ENCODE results near the gene NFKBIE. TPM values are rescaled to one million over a fixed set of nuclear protein-coding genes. Genes with fewer than 3 reads are reported as not detected.
A peak's percentile ranks its signal among the peaks of the same experiment; 100 is the strongest.

NFKBIE gene
- total RNA-seq, 2 donors from 2014 or later, result 4.5 to 6.7 TPM

GRCh38 chr6:44233567-44234100, 31.7 kb downstream of the NFKBIE start:
- peak; percentile 61 for DNase-seq (ENCODE audit: low spot score)
- intact Hi-C loops (cut with DNase I), result loop anchor here in 1 of 2 donors (10.0 kb wide), 1 partner anchor 119 kb away; no protein-coding TSS in a partner anchor

DNA sequence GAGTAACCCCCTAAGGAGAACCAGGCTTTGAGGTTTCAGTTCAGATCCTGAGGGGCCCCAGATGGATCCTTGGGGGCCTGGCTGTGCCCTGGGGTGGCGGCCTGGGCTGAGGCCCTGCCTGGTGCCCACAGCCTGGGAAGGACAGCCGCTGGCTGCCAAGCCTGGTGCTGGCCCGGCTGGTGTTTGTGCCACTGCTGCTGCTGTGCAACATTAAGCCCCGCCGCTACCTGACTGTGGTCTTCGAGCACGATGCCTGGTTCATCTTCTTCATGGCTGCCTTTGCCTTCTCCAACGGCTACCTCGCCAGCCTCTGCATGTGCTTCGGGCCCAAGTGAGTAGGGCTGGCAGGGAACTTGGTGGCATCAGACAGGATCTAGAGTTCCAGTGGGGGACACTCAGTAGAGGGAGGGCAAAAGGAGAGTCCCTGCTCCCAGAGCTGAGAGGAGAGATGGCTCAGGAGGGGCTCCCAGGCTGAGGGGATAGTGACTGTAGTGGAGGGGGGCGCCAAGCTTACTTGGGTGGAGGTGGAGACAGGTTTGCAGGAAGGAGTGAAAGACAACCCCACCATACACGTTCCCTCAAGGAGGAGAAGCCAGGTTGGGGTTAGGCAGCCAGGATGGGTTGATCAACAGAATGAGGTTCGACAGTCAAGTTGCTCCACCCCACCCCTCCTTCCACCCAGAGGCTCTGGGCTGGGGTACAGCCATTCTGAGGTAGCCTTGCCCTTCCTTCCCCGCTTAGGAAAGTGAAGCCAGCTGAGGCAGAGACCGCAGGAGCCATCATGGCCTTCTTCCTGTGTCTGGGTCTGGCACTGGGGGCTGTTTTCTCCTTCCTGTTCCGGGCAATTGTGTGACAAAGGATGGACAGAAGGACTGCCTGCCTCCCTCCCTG, 32.4 kb downstream of the NFKBIE start:
- intact Hi-C loops (cut with DNase I), result loop anchor here in 1 of 2 donors (10.0 kb wide), 1 partner anchor 118 kb away; no protein-coding TSS in a partner anchor

GRCh38 chr6:44231426-44231825, 33.9 kb downstream of the NFKBIE start:
- intact Hi-C loops (cut with DNase I), result loop anchor here in 1 of 2 donors (10.0 kb wide), 1 partner anchor 117 kb away; no protein-coding TSS in a partner anchor
- DNase-seq (ENCODE audit: low spot score), result peak; percentile 45

More for the DNA sequence above, 32.4 kb downstream of the NFKBIE start:
- peak; percentile 74 for DNase-seq (ENCODE audit: low spot score)

GRCh38 chr6:44230034-44230675, 35.2 kb downstream of the NFKBIE start:
- intact Hi-C loops (cut with DNase I), result loop anchor here in 1 of 2 donors (10.0 kb wide), 1 partner anchor 115 kb away; no protein-coding TSS in a partner anchor
- peak; percentile 55 for DNase-seq (ENCODE audit: low spot score)

DNA sequence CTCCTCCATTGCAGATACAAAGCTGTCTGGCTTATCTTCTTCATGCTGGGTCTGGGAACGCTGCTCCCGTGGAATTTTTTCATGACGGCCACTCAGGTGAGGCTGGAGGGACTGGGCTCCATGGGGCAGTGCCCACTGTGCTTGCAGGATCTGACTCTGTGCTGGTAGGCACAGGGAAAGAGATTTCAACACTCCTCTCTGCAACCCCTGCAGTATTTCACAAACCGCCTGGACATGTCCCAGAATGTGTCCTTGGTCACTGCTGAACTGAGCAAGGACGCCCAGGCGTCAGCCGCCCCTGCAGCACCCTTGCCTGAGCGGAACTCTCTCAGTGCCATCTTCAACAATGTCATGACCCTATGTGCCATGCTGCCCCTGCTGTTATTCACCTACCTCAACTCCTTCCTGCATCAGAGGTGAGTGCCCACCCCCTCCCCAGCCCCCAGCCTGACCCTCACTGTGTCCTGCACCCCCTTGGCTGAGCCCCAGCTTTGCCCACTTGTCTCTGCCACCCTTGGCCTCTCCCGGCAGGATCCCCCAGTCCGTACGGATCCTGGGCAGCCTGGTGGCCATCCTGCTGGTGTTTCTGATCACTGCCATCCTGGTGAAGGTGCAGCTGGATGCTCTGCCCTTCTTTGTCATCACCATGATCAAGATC, 35.8 kb downstream of the NFKBIE start:
- intact Hi-C loops (cut with DNase I), result loop anchor here in 1 of 2 donors (10.0 kb wide), 1 partner anchor 115 kb away; no protein-coding TSS in a partner anchor
- peak; percentile 67 for DNase-seq (ENCODE audit: low spot score)

DNA sequence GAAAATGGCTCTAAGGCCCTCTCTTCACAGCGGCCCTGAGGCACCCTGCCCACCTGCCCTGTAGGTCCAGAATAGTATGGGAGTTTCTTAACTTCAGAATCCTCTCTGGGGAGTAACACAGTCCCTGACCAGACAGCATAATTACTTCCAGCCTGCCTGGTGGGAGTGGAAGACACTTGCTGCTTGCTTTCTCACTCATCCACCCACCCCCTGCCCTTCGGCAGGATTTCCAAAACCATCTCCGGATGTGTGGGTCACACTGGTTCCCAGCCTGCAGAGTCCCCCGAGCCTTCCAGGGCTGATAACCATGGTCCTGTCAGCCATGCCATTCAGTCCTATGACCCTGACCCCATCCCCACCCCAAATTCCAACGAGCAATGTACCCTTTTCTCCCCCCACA, 36.5 kb downstream of the NFKBIE start:
- peak; percentile 72 for DNase-seq (ENCODE audit: low spot score)
- intact Hi-C loops (cut with DNase I), result no loop called here

GRCh38 chr6:44228433-44228832, 36.9 kb downstream of the NFKBIE start:
- peak; percentile 61 for DNase-seq (ENCODE audit: low spot score)
- intact Hi-C loops (cut with DNase I), result no loop called here

DNA sequence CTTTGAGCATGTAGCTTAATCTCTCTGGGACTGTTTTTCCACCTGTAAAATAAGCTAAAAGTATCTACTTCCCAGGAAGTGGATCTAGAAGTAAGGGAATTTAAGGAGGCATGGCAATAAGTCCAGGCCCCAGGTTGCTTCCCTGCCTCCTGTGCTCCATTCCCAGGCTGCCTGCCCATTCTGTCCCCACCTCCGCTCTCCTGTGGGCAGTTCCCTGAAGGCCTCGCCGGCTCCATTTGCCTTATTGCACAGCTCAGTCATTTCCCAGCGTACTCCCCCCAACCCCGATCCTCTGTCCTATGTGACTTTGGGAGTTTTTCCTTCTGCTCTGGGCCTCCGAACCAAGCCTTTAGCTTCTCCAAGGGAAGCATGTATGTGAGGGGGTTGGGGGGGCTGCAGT, 37.3 kb downstream of the NFKBIE start:
- DNase-seq (ENCODE audit: low spot score), result peak; percentile 48
- intact Hi-C loops (cut with DNase I), result no loop called here

DNA sequence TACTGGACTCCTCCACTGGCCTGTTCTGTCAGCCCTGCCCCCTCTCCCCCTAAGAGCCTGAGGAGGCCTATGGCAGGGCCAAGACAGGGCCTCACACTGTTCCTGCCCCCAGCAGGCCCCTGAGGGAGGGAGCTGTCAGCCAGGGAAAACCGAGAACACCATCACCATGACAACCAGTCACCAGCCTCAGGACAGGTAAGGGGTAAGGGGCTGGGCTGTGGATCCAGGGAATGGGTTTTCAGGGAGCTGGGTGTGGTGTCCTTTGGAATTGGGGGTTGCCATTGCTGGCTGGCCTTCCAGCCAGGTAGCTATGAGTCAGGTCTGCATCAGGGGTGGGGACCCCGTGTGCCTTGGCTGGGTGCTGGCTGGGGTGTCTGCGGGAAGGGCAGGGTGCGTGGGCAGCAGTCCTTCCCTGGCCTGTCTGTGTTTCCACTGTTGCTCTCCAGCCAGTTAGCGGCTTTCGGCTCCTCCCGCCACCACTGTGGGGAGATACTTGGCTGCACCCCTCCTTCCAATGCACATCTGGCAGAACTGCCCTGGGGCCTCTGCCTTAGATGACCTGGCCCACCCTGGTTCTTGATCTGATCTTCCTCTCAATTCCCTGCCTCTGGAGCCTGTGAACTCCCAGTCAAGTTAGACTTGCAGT, 38.1 kb downstream of the NFKBIE start:
- intact Hi-C loops (cut with DNase I), result no loop called here

GRCh38 chr6:44226368-44227147, 38.8 kb downstream of the NFKBIE start:
- peak; percentile 77 for DNase-seq (ENCODE audit: low spot score)
- intact Hi-C loops (cut with DNase I), result loop anchor here in 1 of 2 donors (1.0 kb wide), 1 partner anchor 40 kb away; no protein-coding TSS in a partner anchor

More for the DNA sequence above, 38.1 kb downstream of the NFKBIE start:
- peak; percentile 71 for DNase-seq (ENCODE audit: low spot score)

DNA sequence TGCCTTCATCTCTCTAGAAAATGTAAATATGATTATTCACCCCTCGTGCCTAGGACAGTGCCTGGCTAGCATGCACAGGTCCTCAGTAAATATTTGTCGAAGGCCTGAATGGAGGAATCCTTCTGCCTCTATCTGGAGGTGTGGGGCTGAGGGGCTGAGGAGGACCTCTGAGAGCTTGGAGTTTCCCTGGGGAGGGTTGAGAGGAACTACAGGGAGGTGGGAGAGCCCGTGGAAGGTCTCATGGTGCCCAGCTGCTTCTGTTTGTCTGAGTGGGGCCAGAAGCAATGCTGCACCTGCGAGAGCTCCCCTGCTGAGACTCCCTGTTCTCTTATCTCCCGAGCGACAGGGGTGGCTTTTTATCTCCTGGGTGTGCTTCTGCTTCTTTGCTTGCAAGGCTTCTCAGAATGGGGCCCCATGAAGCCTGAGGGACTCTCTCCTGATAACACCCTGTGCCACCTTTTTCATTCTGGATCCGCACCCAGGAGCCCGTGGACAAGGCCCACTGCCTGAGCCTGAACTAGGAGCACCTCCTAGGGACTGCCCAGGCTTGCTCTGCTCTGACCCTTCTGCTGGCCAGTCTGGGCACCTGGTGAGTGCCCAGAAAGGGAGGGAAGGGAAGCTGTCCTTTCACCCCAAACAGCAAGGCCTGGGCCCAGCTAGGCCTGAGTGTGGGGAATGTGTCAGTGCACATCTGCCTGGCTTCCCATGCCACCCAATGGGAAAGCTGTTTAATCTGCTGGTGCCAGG, 39.6 kb downstream of the NFKBIE start:
- intact Hi-C loops (cut with DNase I), result loop anchor here in 1 of 2 donors (1.0 kb wide), 1 partner anchor 41 kb away; no protein-coding TSS in a partner anchor
- DNase-seq (ENCODE audit: low spot score), result peak; percentile 62

DNA sequence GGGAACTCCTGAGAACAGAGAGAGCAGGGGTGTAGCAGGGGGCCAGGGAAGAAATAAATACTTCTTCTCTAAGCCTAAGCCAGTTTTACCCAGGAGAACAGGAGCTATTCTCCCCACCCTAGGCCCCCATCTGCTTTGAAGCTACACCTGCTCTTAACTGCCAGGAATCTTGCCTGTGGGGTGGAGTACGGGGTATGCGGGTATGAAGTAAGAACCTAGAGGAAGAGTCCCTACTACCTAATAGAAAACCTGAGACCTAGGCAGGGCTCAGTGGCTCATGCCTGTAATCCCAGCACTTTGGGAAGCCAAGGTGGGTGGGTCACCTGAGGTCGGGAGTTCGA, 40.4 kb downstream of the NFKBIE start:
- intact Hi-C loops (cut with DNase I), result no loop called here
- DNase-seq (ENCODE audit: low spot score), result no peak

DNA sequence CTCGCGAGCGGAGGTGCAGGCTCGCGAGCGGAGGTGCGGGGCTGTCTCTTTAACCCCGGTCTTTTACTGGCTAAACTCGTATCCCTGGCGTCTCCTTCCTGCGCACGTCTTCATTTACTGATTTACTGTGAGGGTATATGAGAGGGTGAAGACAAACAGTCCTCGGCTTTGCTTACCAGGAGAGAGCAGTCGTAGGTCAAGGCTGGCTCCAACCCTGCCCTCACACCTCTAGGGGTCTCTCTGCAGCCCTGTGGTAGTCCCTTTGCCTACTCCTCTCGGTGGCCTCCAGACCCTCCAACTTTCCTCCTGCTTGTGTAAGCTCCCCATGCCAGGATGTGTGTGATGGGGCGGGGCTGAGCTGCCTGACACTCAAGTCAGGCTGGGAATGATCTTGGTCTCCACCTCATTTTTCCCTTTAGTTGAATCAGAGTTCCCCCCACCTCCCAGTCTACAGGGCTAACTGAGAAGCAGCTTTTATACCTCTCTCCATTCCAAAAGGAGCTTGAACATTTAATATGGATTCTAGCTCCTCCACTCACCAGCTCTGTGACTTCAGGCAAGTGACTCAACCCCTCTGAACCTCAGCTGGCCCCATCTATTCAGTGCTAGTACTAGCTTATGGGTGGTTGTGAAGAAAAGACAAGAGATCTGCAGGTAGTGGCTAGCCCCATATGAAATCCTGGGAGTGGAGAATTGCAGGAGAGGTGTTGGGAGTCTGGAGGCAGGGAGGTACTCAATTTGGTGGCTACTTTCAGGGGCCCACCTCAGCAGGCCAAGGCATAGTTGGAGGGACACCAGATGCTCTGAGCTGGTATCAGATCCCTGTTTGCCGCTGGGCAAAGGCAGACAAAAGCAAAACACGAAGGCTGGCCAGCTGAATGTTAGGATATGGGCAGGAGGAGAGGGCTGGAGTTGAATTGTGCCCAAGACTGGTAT, 41.1 kb downstream of the NFKBIE start:
- no peak for DNase-seq (ENCODE audit: low spot score)
- intact Hi-C loops (cut with DNase I), result no loop called here

DNA sequence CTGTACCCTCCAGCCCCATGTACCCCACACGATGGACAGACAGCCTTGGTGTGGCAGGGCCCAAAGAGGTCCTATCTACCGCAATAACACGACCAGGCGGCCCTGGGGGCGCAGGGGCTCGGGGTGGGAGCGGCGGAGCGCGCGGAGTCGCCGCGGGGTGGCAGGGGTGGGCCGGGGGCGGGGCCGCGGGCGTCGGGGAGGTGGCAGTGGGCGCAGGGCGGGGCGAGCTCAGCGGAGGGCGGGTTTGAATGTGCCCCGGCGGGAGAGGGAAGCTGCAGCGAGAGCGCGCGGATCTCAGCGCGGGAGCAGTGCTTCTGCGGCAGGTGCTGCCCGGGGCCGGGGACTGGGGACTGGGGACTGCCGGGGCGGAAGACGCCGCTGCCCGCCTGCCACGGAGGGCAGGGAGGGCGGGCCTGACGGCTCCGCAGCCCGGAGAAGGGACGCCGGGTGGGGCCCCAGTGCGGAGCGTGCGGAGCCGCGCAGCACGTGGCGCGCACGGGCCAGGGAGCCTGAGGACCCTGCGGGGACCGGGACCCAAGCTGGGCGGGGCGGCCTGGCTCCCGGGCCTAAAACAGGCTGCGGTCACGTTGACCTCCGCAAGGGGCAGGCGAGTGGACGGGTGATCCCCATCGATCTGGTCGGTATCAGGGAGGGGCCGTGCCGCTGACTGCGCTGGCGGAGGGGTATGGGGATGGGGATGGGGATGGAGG, 41.9 kb downstream of the NFKBIE start, which contains the start of gene SLC29A1:
Gene SLC29A1, plus strand, starts transcription at position 277 of the 710 bp plus-strand sequence. CDS start 3,719 bp downstream, outside the sequence.
- DNase-seq (ENCODE audit: low spot score), result peak; percentile 94
- intact Hi-C loops (cut with DNase I), result no loop called here

DNA sequence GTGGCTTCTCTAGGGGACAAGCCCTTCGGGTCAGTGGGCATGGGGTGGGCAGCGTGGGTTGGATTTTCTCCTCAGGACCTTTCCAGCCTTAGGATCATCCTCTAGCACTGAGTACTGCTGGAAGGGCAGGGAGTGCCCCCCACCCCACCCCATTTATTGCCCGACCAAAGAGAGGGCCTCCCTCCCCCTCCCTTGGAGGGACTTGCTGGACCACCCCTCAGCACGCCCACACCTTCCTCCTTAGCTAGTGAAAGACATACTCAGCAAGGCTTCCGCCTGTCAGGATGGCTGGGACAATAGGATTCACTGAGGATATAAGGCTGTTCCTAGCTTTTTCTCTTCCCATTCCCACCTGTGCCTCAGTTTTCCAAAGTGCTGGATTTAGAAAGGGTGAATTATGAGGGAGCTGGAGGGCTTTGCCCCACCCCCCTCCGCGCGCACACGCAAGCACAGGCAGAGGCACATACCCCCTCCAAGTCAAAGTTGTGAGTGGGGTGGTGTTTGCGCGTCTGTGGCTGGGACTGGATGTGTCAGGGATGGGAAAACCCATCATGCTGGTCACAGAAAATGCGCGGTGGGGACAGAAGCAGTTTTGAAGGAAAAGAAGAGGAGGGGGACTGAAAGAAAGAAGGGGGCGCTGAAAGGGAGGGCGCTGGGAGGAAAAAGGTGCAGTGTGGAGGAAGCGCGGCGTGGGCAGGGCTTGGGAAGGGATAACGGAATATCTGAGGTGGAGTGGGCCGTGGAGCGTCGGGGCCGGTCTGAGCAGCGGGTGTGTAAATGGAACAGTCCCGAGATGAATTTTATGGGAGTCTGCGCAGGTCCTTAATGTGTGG, 42.6 kb downstream of the NFKBIE start:
- DNase-seq (ENCODE audit: low spot score), result no peak
- intact Hi-C loops (cut with DNase I), result no loop called here

Data from posterior vena cava (tissue), 2 donors.